ENCODE results near the gene TMPRSS3. TPM values are rescaled to one million over a fixed set of nuclear protein-coding genes. Genes with fewer than 3 reads are reported as not detected.

Gene TMPRSS3
- total and polyA plus RNA-seq, 2 of the 13 experiments (the other 11 are each of a cell fraction or from before 2014, with no cell fraction given) = 2.8 to 16.9 TPM

GRCh38 chr21:42347601-42348327 is 48.1 kb downstream of the TMPRSS3 start:
- H4K20me1 ChIP-seq (ENCODE audit: insufficient read depth, low read length) = no peaks in the 10 kb centered on the region
- no peak overlapping the region for H3K9ac ChIP-seq (ENCODE audit: insufficient read depth, low read depth, low read length)
- DNase-seq (ENCODE audit: low spot score) (no peak), ATAC-seq (no peak), FAIRE-seq (no peak)
- H3K4me2 ChIP-seq (ENCODE audit: low read depth, low read length) = no peak overlapping the region
- H3K4me1 ChIP-seq (ENCODE audit: insufficient read depth, low read length) = peaks cover 16% of the 10 kb centered on the region
- POLR2A ChIA-PET = no interaction called here
- no peaks in the 10 kb centered on the region for H3K9me3 ChIP-seq (ENCODE audit: low read length)
- no peaks in the 10 kb centered on the region for H3K36me3 ChIP-seq (replicated peaks in 1 of 2; ENCODE audit: control insufficient read depth in 1 of 2, insufficient read depth in 2 of 2, low read length in 2 of 2)
- intact Hi-C loops (cut with micrococcal nuclease; ENCODE audit: unreplicated experiment) (no loop called here), in situ Hi-C loops (cut with HindIII; ENCODE audit: extremely low pct_ligation_motif_present, low pct_unique_long_range_greater_than_20kb) (no loop called here)
- H3K27ac ChIP-seq (ENCODE audit: extremely low read length, insufficient read depth, low read length) = no peak overlapping the region
- 78% methylated on average over 10 of the region's 30 CpGs for WGBS (ENCODE audit: low lambda C conversion rate)
- no TSS peak for BruUV-seq (replicated peaks)
- no peak overlapping the region for H2AFZ ChIP-seq (ENCODE audit: low read length)
- peaks cover 0 to 22% of the 10 kb centered on the region in 2 experiments; a peak in 2 of 5 replicates for H3K27me3 ChIP-seq (ENCODE audit: control insufficient read depth in 1 of 2, insufficient read depth in 2 of 2, low read length in 2 of 2)
- no peak overlapping the region for H3K4me3 ChIP-seq (replicated peaks in 1 of 3; ENCODE audit: insufficient read depth in 1 of 3, low read depth in 2 of 3, low read length in 3 of 3)
- CTCF ChIA-PET (ENCODE audit: low intra/inter-chr PET ratio, low total read pairs) = no interaction called here
- H3K79me2 ChIP-seq (ENCODE audit: insufficient read depth, low read length) = no peaks in the 10 kb centered on the region
- no peak for TF ChIP-seq TIGD3 (CRISPR knock-in tag; IDR thresholded peaks at IDR 0.05; ENCODE audit: borderline replicate concordance)
- no peak for TF ChIP-seq SRY (CRISPR knock-in tag; IDR thresholded peaks at IDR 0.05)
- no peak for TF ChIP-seq ZNF136 (CRISPR knock-in tag; IDR thresholded peaks at IDR 0.05; ENCODE audit: low read depth)
- no peak for TF ChIP-seq SUZ12 (IDR thresholded peaks at IDR 0.05; ENCODE audit: low read depth, low read length)
- no peak for TF ChIP-seq U2AF2 (IDR thresholded peaks at IDR 0.05; ENCODE audit: low read depth, low read length)
- no peak for TF ChIP-seq CENPX (CRISPR knock-in tag; IDR thresholded peaks at IDR 0.05)
- TF ChIP-seq, protein P1, sequence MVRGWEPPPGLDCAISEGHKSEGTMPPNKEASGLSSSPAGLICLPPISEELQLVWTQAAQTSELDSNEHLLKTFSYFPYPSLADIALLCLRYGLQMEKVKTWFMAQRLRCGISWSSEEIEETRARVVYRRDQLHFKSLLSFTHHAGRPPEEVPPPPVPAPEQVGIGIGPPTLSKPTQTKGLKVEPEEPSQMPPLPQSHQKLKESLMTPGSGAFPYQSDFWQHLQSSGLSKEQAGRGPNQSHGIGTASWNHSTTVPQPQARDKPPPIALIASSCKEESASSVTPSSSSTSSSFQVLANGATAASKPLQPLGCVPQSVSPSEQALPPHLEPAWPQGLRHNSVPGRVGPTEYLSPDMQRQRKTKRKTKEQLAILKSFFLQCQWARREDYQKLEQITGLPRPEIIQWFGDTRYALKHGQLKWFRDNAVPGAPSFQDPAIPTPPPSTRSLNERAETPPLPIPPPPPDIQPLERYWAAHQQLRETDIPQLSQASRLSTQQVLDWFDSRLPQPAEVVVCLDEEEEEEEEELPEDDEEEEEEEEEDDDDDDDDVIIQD (CRISPR knock-in tag; IDR thresholded peaks at IDR 0.05; ENCODE audit: low read depth) = no peak
- no peak for TF ChIP-seq ZNF276 (CRISPR knock-in tag; IDR thresholded peaks at IDR 0.05; ENCODE audit: low read depth)
- no peak for TF ChIP-seq CENPT (CRISPR knock-in tag; IDR thresholded peaks at IDR 0.05; ENCODE audit: low read depth)
- no peak for TF ChIP-seq AGO2 (optimal IDR thresholded peaks at IDR 0.05; ENCODE audit: low read depth, low read length)
- TF ChIP-seq ZNF766 (CRISPR knock-in tag; IDR thresholded peaks at IDR 0.05; ENCODE audit: borderline replicate concordance) = no peak
- no peak for TF ChIP-seq KLF12 (CRISPR knock-in tag; IDR thresholded peaks at IDR 0.05; ENCODE audit: borderline replicate concordance)
- no peak for TF ChIP-seq USF2 (IDR thresholded peaks at IDR 0.05; ENCODE audit: low read depth, low read length)
- no peak for TF ChIP-seq USF2 (CRISPR knock-in tag; IDR thresholded peaks at IDR 0.05; ENCODE audit: borderline replicate concordance)
- TF ChIP-seq ZNF383 (CRISPR knock-in tag; IDR thresholded peaks at IDR 0.05; ENCODE audit: borderline replicate concordance) = no peak
- no peak for TF ChIP-seq ZNF33B (CRISPR knock-in tag; IDR thresholded peaks at IDR 0.05)
- no peak for TF ChIP-seq REXO4 (CRISPR knock-in tag; IDR thresholded peaks at IDR 0.05; ENCODE audit: borderline replicate concordance)

Measured in HepG2 (cell line).